Erythroblast (primary cell): ENCODE measurements around the gene LRFN5.

Source experiments
- GATA1 ChIP-seq: IDR thresholded peaks from 2 replicates; pipeline ENCODE4 v1.6.1; 2011; ENCODE audit warnings: low read depth, mild to moderate bottlenecking, control low read depth, low read length, moderate library complexity
- POLR2A ChIP-seq: IDR thresholded peaks from 2 replicates; pipeline ENCODE4 v1.6.1; 2011; ENCODE audit warnings: mild to moderate bottlenecking, low read length

DNA sequence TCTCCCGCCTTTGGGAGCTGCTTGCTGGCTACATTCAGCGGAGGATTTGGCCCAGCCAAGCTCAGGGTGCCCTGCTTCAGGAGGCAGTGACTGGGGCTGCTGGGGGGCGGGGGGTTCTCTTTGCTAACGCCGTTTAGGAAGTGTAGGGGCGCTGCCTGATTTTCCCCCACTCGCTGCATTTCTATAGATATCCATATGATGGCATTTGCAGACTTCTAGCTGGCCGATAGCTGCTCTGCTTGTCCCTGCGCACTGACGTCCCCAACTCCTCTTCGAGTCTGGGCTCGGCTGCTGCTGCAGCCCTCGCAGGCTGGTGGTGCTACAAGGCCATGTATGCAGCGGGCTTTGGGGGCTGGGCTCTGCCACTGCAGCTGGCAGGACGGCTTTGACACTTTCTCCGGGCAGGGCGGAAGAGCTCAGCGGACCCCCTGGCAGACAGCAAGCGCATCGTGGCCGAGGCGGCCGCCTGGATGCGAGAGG, 3.1 kb downstream of the LRFN5 start:
- no peak for TF ChIP-seq POLR2A
- TF ChIP-seq GATA1: no peak
